Endodermal cell (in vitro differentiated cells): ENCODE data around the gene ASPA. TPM values are rescaled to one million over a fixed set of nuclear protein-coding genes. Genes with fewer than 3 reads are reported as not detected.
"Not testable (repeated sequence)": the region's sequence is repeated elsewhere in the genome, so short reads cannot be mapped to it uniquely, and the experiment has no call there.

Experiments used
- DNase-seq: peaks from one replicate; pipeline ENCODE4 v3.0.0-alpha.2; 2017
- H3K27ac ChIP-seq: 2 replicates; pipeline ENCODE4 v1.5.1; 2013; ENCODE audit warnings: mild to moderate bottlenecking, low read depth, low read length, moderate library complexity
- H3K27me3 ChIP-seq: 2 replicates; pipeline ENCODE4 v1.6.1; 2013; ENCODE audit warnings: mild to moderate bottlenecking, low read length, moderate library complexity; ENCODE audit not compliant: insufficient read depth, control insufficient read depth, poor library complexity, severe bottlenecking
- H3K36me3 ChIP-seq: 2 replicates; pipeline ENCODE4 v1.7.0; 2013; ENCODE audit warnings: mild to moderate bottlenecking, low read length, moderate library complexity; ENCODE audit not compliant: control insufficient read depth, insufficient read depth
- H3K4me1 ChIP-seq: one replicate; pipeline ENCODE4 v1.7.0; 2013; ENCODE audit warnings: low read length; ENCODE audit not compliant: control insufficient read depth, insufficient read depth
- H3K4me3 ChIP-seq: 2 replicates; pipeline ENCODE4 v1.5.1; 2013; ENCODE audit warnings: mild to moderate bottlenecking, low read length, moderate library complexity
- H3K9ac ChIP-seq: 2 replicates; pipeline ENCODE4 v1.6.1; 2013; ENCODE audit warnings: mild to moderate bottlenecking, low read length, moderate library complexity; ENCODE audit not compliant: poor library complexity, severe bottlenecking; ENCODE audit errors: extremely low read depth
- H3K9me3 ChIP-seq: 2 replicates; pipeline ENCODE4 v1.6.1; 2013; ENCODE audit warnings: mild to moderate bottlenecking, low read length, moderate library complexity; ENCODE audit not compliant: control insufficient read depth
- H3K27ac Mint-ChIP-seq: 2 replicates; pipeline ENCODE4 v1.8.0; 2020; ENCODE audit warnings: mixed read lengths
- H3K27me3 Mint-ChIP-seq: 2 replicates; pipeline ENCODE4 v1.8.0; 2021; ENCODE audit warnings: mild to moderate bottlenecking, mixed read lengths; ENCODE audit not compliant: insufficient read depth
- H3K36me3 Mint-ChIP-seq: 2 replicates; pipeline ENCODE4 v1.8.0; 2020; ENCODE audit warnings: low read depth, mixed read lengths
- H3K4me1 Mint-ChIP-seq: 2 replicates; pipeline ENCODE4 v1.8.0; 2020; ENCODE audit warnings: mixed read lengths
- H3K4me3 Mint-ChIP-seq: 2 replicates; pipeline ENCODE4 v1.8.0; 2020; ENCODE audit warnings: mild to moderate bottlenecking, moderate library complexity, mixed read lengths
- H3K9me3 Mint-ChIP-seq: 2 replicates; pipeline ENCODE4 v1.8.0; 2020; ENCODE audit warnings: mild to moderate bottlenecking, mixed read lengths
- WGBS, 2 experiments: methylation state at CpG; one replicate each; pipeline versions ENCODE4 v1.1.5 to v1.1.7; 2013; ENCODE audit warnings: missing lambda C conversion rate in 2 of 2, mixed read lengths in 1 of 2; ENCODE audit not compliant: insufficient coverage in 1 of 2, insufficient read length in 1 of 2; 5-methylcytosine and 5-hydroxymethylcytosine counted together
- total RNA-seq, 2 donors: library from RNA; stranded (reverse); fragmentation: NEBNext Ultra II Directional in 1 of 2; extraction: Animal tissue kit (Norgen Biotek cat#: 25700) in 1 of 2; gene quantifications; 2 replicates in 1 of 2; 3 replicates in 1 of 2; pipeline ENCODE4 v1.2.1, GENCODE V29; 2021
- TF ChIP-seq, protein P1 (sequence below): fragments of 200-600 bp; sonication (generic); conservative IDR thresholded peaks from 2 replicates; pipeline ENCODE4 v1.5.0; 2021; ENCODE audit warnings: antibody characterized with exemption, mild to moderate bottlenecking

Gene ASPA
- total RNA-seq, 2 donors from 2014 or later: not detected

- DNase-seq: no peak
- Histone ChIP-seq H3K27me3 (no peaks in the 10 kb centered on the region), H3K36me3 (no peaks in the 10 kb centered on the region), H3K4me1 (no peaks in the 10 kb centered on the region), H3K9me3 (no peaks in the 10 kb centered on the region), H3K27ac (no peak overlapping the region), H3K4me3 (no peak overlapping the region), H3K9ac (no peak overlapping the region)
- TF ChIP-seq, protein P1, sequence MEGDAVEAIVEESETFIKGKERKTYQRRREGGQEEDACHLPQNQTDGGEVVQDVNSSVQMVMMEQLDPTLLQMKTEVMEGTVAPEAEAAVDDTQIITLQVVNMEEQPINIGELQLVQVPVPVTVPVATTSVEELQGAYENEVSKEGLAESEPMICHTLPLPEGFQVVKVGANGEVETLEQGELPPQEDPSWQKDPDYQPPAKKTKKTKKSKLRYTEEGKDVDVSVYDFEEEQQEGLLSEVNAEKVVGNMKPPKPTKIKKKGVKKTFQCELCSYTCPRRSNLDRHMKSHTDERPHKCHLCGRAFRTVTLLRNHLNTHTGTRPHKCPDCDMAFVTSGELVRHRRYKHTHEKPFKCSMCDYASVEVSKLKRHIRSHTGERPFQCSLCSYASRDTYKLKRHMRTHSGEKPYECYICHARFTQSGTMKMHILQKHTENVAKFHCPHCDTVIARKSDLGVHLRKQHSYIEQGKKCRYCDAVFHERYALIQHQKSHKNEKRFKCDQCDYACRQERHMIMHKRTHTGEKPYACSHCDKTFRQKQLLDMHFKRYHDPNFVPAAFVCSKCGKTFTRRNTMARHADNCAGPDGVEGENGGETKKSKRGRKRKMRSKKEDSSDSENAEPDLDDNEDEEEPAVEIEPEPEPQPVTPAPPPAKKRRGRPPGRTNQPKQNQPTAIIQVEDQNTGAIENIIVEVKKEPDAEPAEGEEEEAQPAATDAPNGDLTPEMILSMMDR: no peak
- H3K4me1 Mint-ChIP-seq: no peaks in the 10 kb centered on the region
- WGBS, 2 experiments: 85 to 93% methylated on average over 2 of the region's 2 CpGs
- H3K27me3 Mint-ChIP-seq: peaks cover 2% of the 10 kb centered on the region
- no peaks in the 10 kb centered on the region for H3K36me3 Mint-ChIP-seq
- no peak overlapping the region for H3K27ac Mint-ChIP-seq
- no peak overlapping the region for H3K4me3 Mint-ChIP-seq
- no peaks in the 10 kb centered on the region for H3K9me3 Mint-ChIP-seq
These were observed 27.6 kb upstream of the ASPA start for GRCh38 chr17:3448059-3448665.

DNA sequence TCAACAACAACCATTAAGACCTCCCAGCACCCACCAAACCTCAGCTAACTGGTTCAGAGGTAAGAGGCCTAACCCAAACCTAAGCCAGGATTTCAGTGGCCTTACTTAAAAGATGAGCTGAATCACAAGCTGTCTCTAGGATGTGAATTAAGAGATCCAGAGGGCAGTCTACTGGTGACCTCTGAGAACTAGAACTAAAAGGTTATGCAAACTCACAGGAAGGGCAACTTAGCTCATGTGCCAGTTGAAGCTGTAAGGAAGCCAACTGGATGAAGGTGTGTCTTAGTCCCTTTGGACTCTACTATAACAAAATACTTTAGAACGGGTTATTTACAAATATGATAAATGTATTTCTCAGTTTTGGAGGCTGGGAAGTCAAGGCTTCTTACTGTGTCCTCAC, 9.4 kb upstream of the ASPA start:
- H3K9me3 Mint-ChIP-seq: peaks cover 11% of the 10 kb centered on the region
- H3K4me1 Mint-ChIP-seq, H3K27ac ChIP-seq, H3K4me1 ChIP-seq, H3K9ac ChIP-seq, H3K9me3 ChIP-seq, H3K4me3 ChIP-seq, H3K36me3 ChIP-seq, H3K27me3 Mint-ChIP-seq, DNase-seq, H3K27ac Mint-ChIP-seq, H3K4me3 Mint-ChIP-seq, H3K36me3 Mint-ChIP-seq, H3K27me3 ChIP-seq: not testable (repeated sequence)
- WGBS, 2 experiments: no CpG with 5 or more reads among the region's 1 CpG

GRCh38 chr17:3469529-3469928, 6.3 kb upstream of the ASPA start:
- Histone ChIP-seq H3K9me3 (no peaks in the 10 kb centered on the region), H3K4me1 (no peaks in the 10 kb centered on the region), H3K27me3 (no peaks in the 10 kb centered on the region), H3K27ac (no peak overlapping the region), H3K4me3 (no peak overlapping the region), H3K9ac (no peak overlapping the region), H3K36me3 (no peaks in the 10 kb centered on the region)
- no peaks in the 10 kb centered on the region for H3K27me3 Mint-ChIP-seq
- no peak for DNase-seq
- no peak overlapping the region for H3K27ac Mint-ChIP-seq
- no peaks in the 10 kb centered on the region for H3K36me3 Mint-ChIP-seq
- H3K9me3 Mint-ChIP-seq: peaks cover 4% of the 10 kb centered on the region
- no peak overlapping the region for H3K4me3 Mint-ChIP-seq
- WGBS, 2 experiments: 70 to 74% methylated on average over 4 to 5 of the region's 5 CpGs
- TF ChIP-seq, protein P1: no peak
- H3K4me1 Mint-ChIP-seq: no peaks in the 10 kb centered on the region

DNA sequence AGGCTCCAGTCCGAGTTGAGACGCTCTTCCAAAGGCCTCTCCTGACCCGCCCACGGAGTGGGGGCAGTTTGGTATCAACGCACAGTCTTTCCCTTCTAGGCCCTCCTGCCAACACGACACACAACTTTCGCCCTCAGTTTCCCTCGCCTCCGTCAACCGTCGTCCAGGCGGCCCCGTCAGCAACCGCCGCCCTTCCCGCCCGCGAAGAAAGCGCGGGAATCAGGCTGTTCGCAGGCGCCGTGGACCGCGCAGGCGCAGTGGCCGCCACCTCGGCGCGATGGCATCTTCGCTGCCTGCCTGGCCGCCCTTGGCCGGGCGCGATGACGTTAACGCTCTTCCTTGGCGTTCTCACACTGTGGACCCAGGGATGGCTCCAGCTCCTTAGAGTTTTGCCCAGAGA, 4.2 kb upstream of the ASPA start, which contains the start of gene SPATA22:
Gene SPATA22 (minus strand): TSS at position 221 of the 400 bp plus-strand sequence. CDS start 2,494 bp downstream, outside the sequence.
- H3K9me3 ChIP-seq: no peaks in the 10 kb centered on the region
- H3K9me3 Mint-ChIP-seq: no peaks in the 10 kb centered on the region
- no peaks in the 10 kb centered on the region for H3K4me1 Mint-ChIP-seq
- TF ChIP-seq, protein P1: no peak
- 94 to 100% methylated on average over 27 to 38 of the region's 38 CpGs for WGBS, 2 experiments
- H3K9ac ChIP-seq: no peak within 1 kb of the TSS
- H3K27ac ChIP-seq: no peak within 1 kb of the TSS
- no peaks in the 10 kb centered on the region for H3K36me3 Mint-ChIP-seq
- H3K36me3 ChIP-seq: no peaks in the 10 kb centered on the region
- H3K4me1 ChIP-seq: no peaks in the 10 kb centered on the region
- DNase-seq: no peak
- no peaks in the 10 kb centered on the region for H3K27me3 ChIP-seq
- no peaks in the 10 kb centered on the region for H3K27me3 Mint-ChIP-seq
- H3K27ac Mint-ChIP-seq: no peak within 1 kb of the TSS
- no peak within 1 kb of the TSS for H3K4me3 ChIP-seq
- H3K4me3 Mint-ChIP-seq: no peak within 1 kb of the TSS
